GM18873 (cell line): ENCODE measurements around the gene AMH.

Experiments used
- ATAC-seq: cut with Tn5 transposase; IDR thresholded peaks from one replicate; pipeline ENCODE4 v1.9.1; 2021; ENCODE audit warnings: mild to moderate bottlenecking, moderate library complexity, moderate number of reproducible peaks; ENCODE audit not compliant: unreplicated experiment, low FRiP score

Gene AMH

GRCh38 chr19:2266183-2266993 is 17.3 kb downstream of the AMH start:
- ATAC-seq = no peak

- ATAC-seq = no peak
These were observed 19.3 kb downstream of the AMH start for GRCh38 chr19:2268480-2268830.

- ATAC-seq = no peak
These were observed 19.7 kb downstream of the AMH start for GRCh38 chr19:2268861-2269243.

GRCh38 chr19:2269244-2270156 is 20.4 kb downstream of the AMH start:
- peak; percentile 59 for ATAC-seq

- ATAC-seq = no peak
These were observed 21.0 kb downstream of the AMH start for GRCh38 chr19:2270157-2270422.

- no peak for ATAC-seq
These were observed 21.5 kb downstream of the AMH start for GRCh38 chr19:2270423-2271233.

GRCh38 chr19:2271234-2272103 is 22.3 kb downstream of the AMH start:
- no peak for ATAC-seq

GRCh38 chr19:2273356-2274184 is 24.4 kb downstream of the AMH start:
- no peak for ATAC-seq

- no peak for ATAC-seq
These were observed 25.1 kb downstream of the AMH start for GRCh38 chr19:2274185-2274711.

- ATAC-seq = no peak
These were observed 25.9 kb downstream of the AMH start for GRCh38 chr19:2274931-2275535.

- no peak for ATAC-seq
These were observed 26.7 kb downstream of the AMH start for GRCh38 chr19:2275588-2276428.

- ATAC-seq = no peak
These were observed 27.4 kb downstream of the AMH start for GRCh38 chr19:2276429-2276986.

GRCh38 chr19:2277138-2277537 is 28.0 kb downstream of the AMH start:
- ATAC-seq = no peak

GRCh38 chr19:2278459-2279158 is 29.5 kb downstream of the AMH start:
- ATAC-seq = no peak

GRCh38 chr19:2280633-2281264 is 31.6 kb downstream of the AMH start:
- ATAC-seq = no peak
